HEK293T (cell line): Measurements from ENCODE around the gene GPD2.

Source experiments
- ARNT ChIP-seq: fragments of 450-650 bp; IDR thresholded peaks from 2 replicates; pipeline ENCODE4 v1.6.1; 2017; ENCODE audit warnings: mild to moderate bottlenecking
- CTBP1 ChIP-seq: fragments of 450-650 bp; IDR thresholded peaks from 2 replicates; pipeline ENCODE4 v1.6.1; 2016; ENCODE audit warnings: borderline replicate concordance
- FOXK2 ChIP-seq: fragments of 450-650 bp; IDR thresholded peaks from 2 replicates; pipeline ENCODE4 v1.6.1; 2016; ENCODE audit warnings: mild to moderate bottlenecking
- FOXM1 ChIP-seq: fragments of 450-650 bp; IDR thresholded peaks from 2 replicates; pipeline ENCODE4 v1.6.1; 2017; ENCODE audit warnings: mild to moderate bottlenecking, borderline replicate concordance
- LEF1 ChIP-seq: fragments of 450-650 bp; IDR thresholded peaks from 2 replicates; pipeline ENCODE4 v1.6.1; 2017; ENCODE audit warnings: mild to moderate bottlenecking, borderline replicate concordance
- SP1 ChIP-seq: fragments of 450-650 bp; IDR thresholded peaks from 2 replicates; pipeline ENCODE4 v1.6.1; 2017
- SUZ12 ChIP-seq: fragments of 450-650 bp; IDR thresholded peaks from 2 replicates; pipeline ENCODE4 v1.6.1; 2016; ENCODE audit warnings: mild to moderate bottlenecking
- ZNF384 ChIP-seq: fragments of 450-650 bp; IDR thresholded peaks from 2 replicates; pipeline ENCODE4 v1.6.1; 2016

GRCh38 chr2:156526950-156527636 is 90.9 kb downstream of the GPD2 start:
- TF ChIP-seq SP1, result no peak
- TF ChIP-seq FOXK2, result no peak
- TF ChIP-seq ZNF384, result no peak
- no peak for TF ChIP-seq ARNT
- TF ChIP-seq CTBP1, result no peak
- TF ChIP-seq FOXM1, result no peak
- TF ChIP-seq SUZ12, result no peak
- TF ChIP-seq LEF1, result no peak
